Heart left ventricle (tissue), 13 donors: ENCODE data around the gene VDR.

ENCODE experiments used
- POLR2A ChIP-seq, 2 donors: fragments of 450-650 bp; IDR thresholded peaks; one replicate each; pipeline ENCODE4 v1.6.1; 2017; ENCODE audit warnings: antibody characterized with exemption in 2 of 2, mild to moderate bottlenecking in 2 of 2, moderate library complexity in 2 of 2
- TF ChIP-seq, protein P1 (sequence below), 12 donors: fragments of 200-600 bp; sonication (generic) in 4 of 12; IDR thresholded peaks; one replicate each; pipeline versions ENCODE4 v1.5.0 to v1.8.0; 2018 to 2022; ENCODE audit warnings: antibody characterized with exemption in 12 of 12, mild to moderate bottlenecking in 5 of 12
- donor health status: ischemic (EF 13 %, LVEDD 7.1; RV severe dilation, severe dysfunction).
- donor health status: DM: no; HTN: yes; CAD: no.
- donor health status: DM: no; HTN: no; CAD: no.
- donor health status: ischemic (EF 25% LVEDD 6.9; RV normal size, moderate dysfunction).
- donor health status: ischemic (EF 25% LVEDD 5.7; RV mildly dilated, moderate dysfunction).
- donor health status: ischemic (EF 35%, LVEDD 5.7; RV mildly dilated, moderate dysfunction).
- donor health status: nonischemic (EF 11% LVEDD 7.7; RV severe dilation, severe dysfunction).
- donor health status: DM: yes; HTN: yes; CAD: no.
- donor health status: PGD.
- donor health status: ischemic (EF 29% LVEDD 5.4; RV normal size, mild dysfunction).
- donor health status: nonischemic (EF 23%, LVEDD 6.1; RV moderate dilation, normal function).

- TF ChIP-seq POLR2A (IDR thresholded peaks at IDR 0.05) = no peak
- TF ChIP-seq, protein P1, sequence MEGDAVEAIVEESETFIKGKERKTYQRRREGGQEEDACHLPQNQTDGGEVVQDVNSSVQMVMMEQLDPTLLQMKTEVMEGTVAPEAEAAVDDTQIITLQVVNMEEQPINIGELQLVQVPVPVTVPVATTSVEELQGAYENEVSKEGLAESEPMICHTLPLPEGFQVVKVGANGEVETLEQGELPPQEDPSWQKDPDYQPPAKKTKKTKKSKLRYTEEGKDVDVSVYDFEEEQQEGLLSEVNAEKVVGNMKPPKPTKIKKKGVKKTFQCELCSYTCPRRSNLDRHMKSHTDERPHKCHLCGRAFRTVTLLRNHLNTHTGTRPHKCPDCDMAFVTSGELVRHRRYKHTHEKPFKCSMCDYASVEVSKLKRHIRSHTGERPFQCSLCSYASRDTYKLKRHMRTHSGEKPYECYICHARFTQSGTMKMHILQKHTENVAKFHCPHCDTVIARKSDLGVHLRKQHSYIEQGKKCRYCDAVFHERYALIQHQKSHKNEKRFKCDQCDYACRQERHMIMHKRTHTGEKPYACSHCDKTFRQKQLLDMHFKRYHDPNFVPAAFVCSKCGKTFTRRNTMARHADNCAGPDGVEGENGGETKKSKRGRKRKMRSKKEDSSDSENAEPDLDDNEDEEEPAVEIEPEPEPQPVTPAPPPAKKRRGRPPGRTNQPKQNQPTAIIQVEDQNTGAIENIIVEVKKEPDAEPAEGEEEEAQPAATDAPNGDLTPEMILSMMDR (IDR thresholded peaks at IDR 0.05) = no peak
These were observed 102.9 kb downstream of the VDR start for GRCh38 chr12:47801904-47802246.
